Chondrocyte (in vitro differentiated cells): ENCODE results near the gene CORO1C. TPM values are rescaled to one million over a fixed set of nuclear protein-coding genes. Genes with fewer than 3 reads are reported as not detected.

Experiments used
- DNase-seq: peaks from one replicate; pipeline ENCODE4 v3.0.0; 2021; ENCODE audit warnings: mixed read lengths, low spot score
- H3K27ac Mint-ChIP-seq: one replicate; pipeline ENCODE4 v1.8.0; 2021; ENCODE audit warnings: mild to moderate bottlenecking, moderate library complexity, mixed read lengths; ENCODE audit not compliant: unreplicated experiment
- H3K27me3 Mint-ChIP-seq: 2 replicates; pipeline ENCODE4 v1.8.0; 2021; ENCODE audit warnings: low read depth, mixed read lengths
- H3K36me3 Mint-ChIP-seq: 2 replicates; pipeline ENCODE4 v1.8.0; 2021; ENCODE audit warnings: low read depth, mixed read lengths
- H3K4me1 Mint-ChIP-seq: 2 replicates; pipeline ENCODE4 v1.8.0; 2021; ENCODE audit warnings: low read depth, mild to moderate bottlenecking, mixed read lengths
- H3K4me3 Mint-ChIP-seq: one replicate; pipeline ENCODE4 v1.8.0; 2021; ENCODE audit warnings: mild to moderate bottlenecking, moderate library complexity, mixed read lengths; ENCODE audit not compliant: unreplicated experiment
- H3K9me3 Mint-ChIP-seq: 2 replicates; pipeline ENCODE4 v1.8.0; 2021; ENCODE audit warnings: low read depth, mixed read lengths
- CTCF ChIP-seq: fragments of 200-600 bp; sonication (generic); IDR thresholded peaks from 2 replicates; pipeline ENCODE4 v1.5.0; 2021; ENCODE audit warnings: antibody characterized with exemption, mild to moderate bottlenecking, moderate library complexity
- total RNA-seq: library from RNA; stranded (reverse); gene quantifications from 3 replicates; pipeline ENCODE4 v1.2.1, GENCODE V29; 2021

Gene CORO1C
- total RNA-seq, 1 donor from 2014 or later, result 336 TPM

GRCh38 chr12:108630481-108631207 lies 100.7 kb downstream of the CORO1C start:
- Mint-ChIP-seq H3K27me3 (no peaks in the 10 kb centered on the region), H3K36me3 (no peaks in the 10 kb centered on the region), H3K27ac (peak overlapping the region; percentile 72), H3K4me3 (no peak overlapping the region), H3K9me3 (no peaks in the 10 kb centered on the region), H3K4me1 (peaks cover 41% of the 10 kb centered on the region)
- no peak for TF ChIP-seq CTCF
- DNase-seq, result no peak

- no peak overlapping the region for H3K4me3 Mint-ChIP-seq
- no peaks in the 10 kb centered on the region for H3K9me3 Mint-ChIP-seq
- TF ChIP-seq CTCF, result no peak
- peaks cover 41% of the 10 kb centered on the region for H3K4me1 Mint-ChIP-seq
- no peaks in the 10 kb centered on the region for H3K27me3 Mint-ChIP-seq
- no peak for DNase-seq
- no peaks in the 10 kb centered on the region for H3K36me3 Mint-ChIP-seq
- peak overlapping the region; percentile 72 for H3K27ac Mint-ChIP-seq
Measured at GRCh38 chr12:108629824-108630476, 101.4 kb downstream of the CORO1C start.

- H3K9me3 Mint-ChIP-seq, result no peaks in the 10 kb centered on the region
Measured at GRCh38 chr12:108629151-108629550, 102.2 kb downstream of the CORO1C start.

GRCh38 chr12:108627134-108627920 lies 104.0 kb downstream of the CORO1C start:
- no peaks in the 10 kb centered on the region for H3K36me3 Mint-ChIP-seq
- peaks cover 38% of the 10 kb centered on the region for H3K4me1 Mint-ChIP-seq
- no peaks in the 10 kb centered on the region for H3K9me3 Mint-ChIP-seq
- no peak for TF ChIP-seq CTCF
- no peak overlapping the region for H3K27ac Mint-ChIP-seq
- no peaks in the 10 kb centered on the region for H3K27me3 Mint-ChIP-seq
- DNase-seq, result no peak
- H3K4me3 Mint-ChIP-seq, result no peak overlapping the region

More at GRCh38 chr12:108629151-108629550, 102.2 kb downstream of the CORO1C start:
- no peaks in the 10 kb centered on the region for H3K36me3 Mint-ChIP-seq
- no peaks in the 10 kb centered on the region for H3K27me3 Mint-ChIP-seq
- H3K4me3 Mint-ChIP-seq, result no peak overlapping the region
- DNase-seq, result no peak
- no peak overlapping the region for H3K27ac Mint-ChIP-seq
- TF ChIP-seq CTCF, result no peak
- peaks cover 38% of the 10 kb centered on the region for H3K4me1 Mint-ChIP-seq

- Mint-ChIP-seq H3K36me3 (no peaks in the 10 kb centered on the region), H3K9me3 (no peaks in the 10 kb centered on the region), H3K4me3 (no peak overlapping the region), H3K27me3 (no peaks in the 10 kb centered on the region), H3K4me1 (peaks cover 22% of the 10 kb centered on the region), H3K27ac (no peak overlapping the region)
- no peak for TF ChIP-seq CTCF
- no peak for DNase-seq
Measured at GRCh38 chr12:108625228-108625627, 106.1 kb downstream of the CORO1C start.
